Fibroblast of lung (primary cell): ENCODE measurements around the gene MYDGF. TPM values are rescaled to one million over a fixed set of nuclear protein-coding genes. Genes with fewer than 3 reads are reported as not detected.

Experiments
- DNase-seq, 2 donors: peaks; one replicate each; pipeline versions ENCODE4 v3.0.0 to v3.0.0-alpha.2; 2010; ENCODE audit warnings: low read depth in 2 of 2
- H2AFZ ChIP-seq: 2 replicates; pipeline ENCODE4 v1.5.1; 2012; ENCODE audit warnings: low read length, control low read depth, inconsistent platforms
- H3K27ac ChIP-seq: 2 replicates; pipeline ENCODE4 v1.5.1; 2011; ENCODE audit warnings: low read length, control low read depth; ENCODE audit not compliant: insufficient read depth
- H3K27me3 ChIP-seq: 2 replicates; pipeline ENCODE4 v1.5.1; 2011; ENCODE audit warnings: mild to moderate bottlenecking, low read length; ENCODE audit not compliant: control insufficient read depth, insufficient read depth
- H3K36me3 ChIP-seq: 2 replicates; pipeline ENCODE4 v1.5.1; 2011; ENCODE audit warnings: low read length; ENCODE audit not compliant: control insufficient read depth, insufficient read depth
- H3K4me1 ChIP-seq: 2 replicates; pipeline ENCODE4 v1.5.1; 2011; ENCODE audit warnings: low read length; ENCODE audit not compliant: control insufficient read depth, insufficient read depth; ENCODE audit errors: extremely low read depth
- H3K4me2 ChIP-seq: 2 replicates; pipeline ENCODE4 v1.5.1; 2011; ENCODE audit warnings: low read length, control low read depth; ENCODE audit not compliant: insufficient read depth; ENCODE audit errors: extremely low read depth
- H3K4me3 ChIP-seq, 4 experiments: fragments of 200-600 bp in 1 of 4; sonication (generic) in 1 of 4; replicated peaks in 1 of 4; 2 replicates each; pipeline ENCODE4 v1.5.1; 2011 to 2016; ENCODE audit warnings: low read length in 4 of 4, low read depth in 3 of 4, mild to moderate bottlenecking in 3 of 4, control low read depth in 2 of 4, inconsistent platforms in 1 of 4, mixed read lengths in 1 of 4; ENCODE audit not compliant: insufficient read depth in 1 of 4; ENCODE audit errors: control extremely low read depth in 1 of 4
- H3K79me2 ChIP-seq: 2 replicates; pipeline ENCODE4 v1.5.1; 2012; ENCODE audit warnings: mild to moderate bottlenecking, low read length, inconsistent platforms; ENCODE audit not compliant: control insufficient read depth, insufficient read depth
- H3K9ac ChIP-seq: 2 replicates; pipeline ENCODE4 v1.5.1; 2011; ENCODE audit warnings: mild to moderate bottlenecking, low read length, control low read depth; ENCODE audit not compliant: insufficient read depth
- H3K9me3 ChIP-seq: 2 replicates; pipeline ENCODE4 v1.5.1; 2012; ENCODE audit warnings: low read depth, low read length; ENCODE audit not compliant: control insufficient read depth, insufficient read depth
- H4K20me1 ChIP-seq: 2 replicates; pipeline ENCODE4 v1.5.1; 2011; ENCODE audit warnings: low read length; ENCODE audit not compliant: control insufficient read depth, insufficient read depth; ENCODE audit errors: extremely low read depth
- CTCF ChIP-seq, 2 donors: IDR thresholded peaks in 1 of 2; conservative IDR thresholded peaks in 1 of 2; 1 replicate in 1 of 2; 2 replicates in 1 of 2; pipeline ENCODE4 v1.5.1; 2011 to 2012; ENCODE audit warnings: low read length in 2 of 2, control low read depth in 1 of 2, inconsistent platforms in 1 of 2, low read depth in 1 of 2, mild to moderate bottlenecking in 1 of 2
- EZH2 ChIP-seq: IDR thresholded peaks from 2 replicates; pipeline ENCODE4 v1.5.1; 2012; ENCODE audit warnings: low read length, control low read depth, mild to moderate bottlenecking; ENCODE audit errors: missing control alignments
- polyA plus RNA-seq, 2 donors: library from polyadenylated mRNA; depleted of rRNA in 1 of 2; stranded (reverse) in 1 of 2; unstranded in 1 of 2; fragments of >200 nt; gene quantifications; 2 replicates each; pipeline ENCODE4 v1.2.1, GENCODE V29; 2011 to 2012; ENCODE audit warnings: missing spikeins in 1 of 2
- total RNA-seq: library from RNA; depleted of rRNA; stranded (reverse); fragments of >200 nt; gene quantifications from 2 replicates; pipeline ENCODE4 v1.2.1, GENCODE V29; 2014

The MYDGF gene
- total and polyA plus RNA-seq, 2 donors (not counting 1 experiment from before 2014, with no cell fraction given), result 167 to 181 TPM

- no peak for TF ChIP-seq CTCF (conservative IDR thresholded peaks at IDR 0.05 in 1 of 2, IDR thresholded peaks at IDR 0.05 in 1 of 2; ENCODE audit: low read depth in 1 of 2, low read length in 2 of 2)
- Histone ChIP-seq H3K9ac (no peak overlapping the region), H3K4me2 (no peak overlapping the region), H3K9me3 (no peaks in the 10 kb centered on the region), H4K20me1 (no peaks in the 10 kb centered on the region), H3K27ac (no peak overlapping the region), H3K4me1 (peaks cover 11% of the 10 kb centered on the region), H3K36me3 (peaks cover 39% of the 10 kb centered on the region), H3K27me3 (no peaks in the 10 kb centered on the region), H2AFZ (no peak overlapping the region), H3K79me2 (peaks cover 6% of the 10 kb centered on the region), H3K4me3 (no peak overlapping the region)
- DNase-seq, result peak; percentile 63 to 80
Measured at GRCh38 chr19:4707956-4708650, 38.0 kb upstream of the MYDGF start.

- no peak overlapping the region for H2AFZ ChIP-seq
- H3K27ac ChIP-seq, result no peak overlapping the region
- H3K9ac ChIP-seq, result no peak overlapping the region
- peaks cover 40% of the 10 kb centered on the region for H3K36me3 ChIP-seq
- H3K9me3 ChIP-seq, result no peaks in the 10 kb centered on the region
- H3K4me2 ChIP-seq, result no peak overlapping the region
- no peak for DNase-seq
- H4K20me1 ChIP-seq, result no peaks in the 10 kb centered on the region
- H3K27me3 ChIP-seq, result no peaks in the 10 kb centered on the region
- H3K4me1 ChIP-seq, result peaks cover 10% of the 10 kb centered on the region
- TF ChIP-seq EZH2 (no peak), CTCF (conservative IDR thresholded peaks at IDR 0.05 in 1 of 2, IDR thresholded peaks at IDR 0.05 in 1 of 2; ENCODE audit: low read depth in 1 of 2, low read length in 2 of 2) (no peak)
- H3K4me3 ChIP-seq, result no peak overlapping the region
- peaks cover 3% of the 10 kb centered on the region for H3K79me2 ChIP-seq
Measured at GRCh38 chr19:4707322-4707721, 37.2 kb upstream of the MYDGF start.

GRCh38 chr19:4705413-4706131, 35.4 kb upstream of the MYDGF start:
- Histone ChIP-seq H2AFZ (no peak overlapping the region), H3K36me3 (peaks cover 38% of the 10 kb centered on the region), H3K9ac (no peak overlapping the region), H3K4me3 (no peak overlapping the region), H3K27me3 (no peaks in the 10 kb centered on the region), H3K27ac (peak overlapping the region; percentile 1), H3K4me1 (peaks cover 10% of the 10 kb centered on the region), H3K9me3 (no peaks in the 10 kb centered on the region), H3K4me2 (no peak overlapping the region), H3K79me2 (no peaks in the 10 kb centered on the region), H4K20me1 (no peaks in the 10 kb centered on the region)
- peak in 1 of 2 donors; percentile 43 for DNase-seq
- TF ChIP-seq CTCF (conservative IDR thresholded peaks at IDR 0.05 in 1 of 2, IDR thresholded peaks at IDR 0.05 in 1 of 2; ENCODE audit: low read depth in 1 of 2, low read length in 2 of 2), result no peak
